Activated T-helper 1 cell treated with anti-CD3 and anti-CD28 coated beads, Interleukin-12 subunit alpha, Interleukin-12 subunit beta, Interleukin-2, Interleukin-4 antibody, amounts not matched to agents 30 ng/mL and 10 ng/mL and 1 ng/mL, durations not matched to agents 14 hours and 24 hours and 36 hours (primary cell): Measurements from ENCODE around the gene SLC7A14. TPM values are rescaled to one million over a fixed set of nuclear protein-coding genes. Genes with fewer than 3 reads are reported as not detected.
"Not testable (repeated sequence)": the region's sequence is repeated elsewhere in the genome, so short reads cannot be mapped to it uniquely, and the experiment has no call there.

Experiments used
- DNase-seq: peaks from one replicate; pipeline ENCODE4 v3.0.0; 2021; ENCODE audit warnings: low spot score
- H3K27ac Mint-ChIP-seq: one replicate; pipeline ENCODE4 v1.8.0; 2021; ENCODE audit warnings: mild to moderate bottlenecking, mixed read lengths
- H3K27me3 Mint-ChIP-seq: one replicate; pipeline ENCODE4 v1.8.0; 2022; ENCODE audit warnings: mild to moderate bottlenecking, moderate library complexity, mixed read lengths; ENCODE audit not compliant: insufficient read depth
- H3K36me3 Mint-ChIP-seq: one replicate; pipeline ENCODE4 v1.8.0; 2021; ENCODE audit warnings: low read depth, mixed read lengths
- H3K4me1 Mint-ChIP-seq: one replicate; pipeline ENCODE4 v1.8.0; 2021; ENCODE audit warnings: low read depth, mixed read lengths
- H3K4me3 Mint-ChIP-seq: one replicate; pipeline ENCODE4 v1.8.0; 2021; ENCODE audit warnings: mild to moderate bottlenecking, moderate library complexity, mixed read lengths
- H3K9me3 Mint-ChIP-seq: one replicate; pipeline ENCODE4 v1.8.0; 2021; ENCODE audit warnings: mixed read lengths
- intact Hi-C: fragments of 100-400 bp; cut with micrococcal nuclease; formaldehyde crosslinking; loops from one replicate; pipeline ENCODE4 v1.15.1; 2024
- total RNA-seq: library from RNA; stranded (reverse); gene quantifications from 2 replicates; pipeline ENCODE4 v1.2.3, GENCODE V29; 2022

Gene SLC7A14
- total RNA-seq, 1 donor from 2014 or later = not detected

- peaks cover 23% of the 10 kb centered on the region for H3K27me3 Mint-ChIP-seq
- no peak overlapping the region for H3K4me3 Mint-ChIP-seq
- no peak overlapping the region for H3K27ac Mint-ChIP-seq
- H3K36me3 Mint-ChIP-seq = no peaks in the 10 kb centered on the region
- DNase-seq = no peak
- no peaks in the 10 kb centered on the region for H3K4me1 Mint-ChIP-seq
- intact Hi-C loops = loop anchor here (5.0 kb wide), 2 partner anchors 162 to 1432 kb away; partner anchors contain the start of gene CLDN11
- peaks cover 4% of the 10 kb centered on the region for H3K9me3 Mint-ChIP-seq
Measured at GRCh38 chr3:170579646-170580045, 6.2 kb downstream of the SLC7A14 start.

- Mint-ChIP-seq H3K27me3 (peaks cover 19% of the 10 kb centered on the region), H3K9me3 (no peaks in the 10 kb centered on the region), H3K4me1 (peaks cover 14% of the 10 kb centered on the region), H3K4me3 (no peak overlapping the region), H3K36me3 (no peaks in the 10 kb centered on the region), H3K27ac (no peak overlapping the region)
- intact Hi-C loops = loop anchor here (1.0 to 5.0 kb wide), 3 partner anchors 8 to 676 kb away; partner anchors contain the start of gene SKIL
- no peak for DNase-seq
Measured at GRCh38 chr3:170572665-170573253, 13.1 kb downstream of the SLC7A14 start.

GRCh38 chr3:170567598-170567997, 18.3 kb downstream of the SLC7A14 start:
- H3K36me3 Mint-ChIP-seq, H3K27ac Mint-ChIP-seq, intact Hi-C loops, H3K4me3 Mint-ChIP-seq, DNase-seq, H3K9me3 Mint-ChIP-seq, H3K27me3 Mint-ChIP-seq: not testable (repeated sequence)
- peaks cover 19% of the 10 kb centered on the region for H3K4me1 Mint-ChIP-seq

- H3K4me1 Mint-ChIP-seq = peaks cover 15% of the 10 kb centered on the region
- H3K9me3 Mint-ChIP-seq = no peaks in the 10 kb centered on the region
- no peak for DNase-seq
- no peak overlapping the region for H3K27ac Mint-ChIP-seq
- H3K27me3 Mint-ChIP-seq = peaks cover 6% of the 10 kb centered on the region
- H3K4me3 Mint-ChIP-seq = no peak overlapping the region
- H3K36me3 Mint-ChIP-seq = no peaks in the 10 kb centered on the region
- intact Hi-C loops = no loop called here
Measured at GRCh38 chr3:170566413-170566812, 19.5 kb downstream of the SLC7A14 start.

- no peak overlapping the region for H3K27ac Mint-ChIP-seq
- intact Hi-C loops = no loop called here
- peaks cover 15% of the 10 kb centered on the region for H3K4me1 Mint-ChIP-seq
- H3K4me3 Mint-ChIP-seq = no peak overlapping the region
- no peak for DNase-seq
- no peaks in the 10 kb centered on the region for H3K9me3 Mint-ChIP-seq
- peaks cover 8% of the 10 kb centered on the region for H3K27me3 Mint-ChIP-seq
- H3K36me3 Mint-ChIP-seq = no peaks in the 10 kb centered on the region
Measured at GRCh38 chr3:170565495-170565894, 20.4 kb downstream of the SLC7A14 start.

GRCh38 chr3:170564664-170565063, 21.2 kb downstream of the SLC7A14 start:
- no peaks in the 10 kb centered on the region for H3K36me3 Mint-ChIP-seq
- no peak for DNase-seq
- intact Hi-C loops = loop anchor here (1.0 kb wide), 1 partner anchor 9 kb away; no protein-coding TSS in a partner anchor
- no peak overlapping the region for H3K4me3 Mint-ChIP-seq
- no peaks in the 10 kb centered on the region for H3K9me3 Mint-ChIP-seq
- H3K27me3 Mint-ChIP-seq = peaks cover 8% of the 10 kb centered on the region
- peaks cover 15% of the 10 kb centered on the region for H3K4me1 Mint-ChIP-seq
- no peak overlapping the region for H3K27ac Mint-ChIP-seq

GRCh38 chr3:170563712-170564423, 22.0 kb downstream of the SLC7A14 start:
- Mint-ChIP-seq H3K27ac (no peak overlapping the region), H3K9me3 (no peaks in the 10 kb centered on the region), H3K4me1 (peaks cover 15% of the 10 kb centered on the region), H3K27me3 (peaks cover 10% of the 10 kb centered on the region), H3K36me3 (no peaks in the 10 kb centered on the region), H3K4me3 (peak overlapping the region; percentile 38)
- intact Hi-C loops = loop anchor here (1.0 kb wide), 1 partner anchor 9 kb away; no protein-coding TSS in a partner anchor
- DNase-seq = no peak

GRCh38 chr3:170562080-170562479, 23.8 kb downstream of the SLC7A14 start:
- Mint-ChIP-seq H3K4me3 (no peak overlapping the region), H3K27me3 (peaks cover 20% of the 10 kb centered on the region), H3K9me3 (no peaks in the 10 kb centered on the region), H3K4me1 (peaks cover 15% of the 10 kb centered on the region), H3K27ac (no peak overlapping the region), H3K36me3 (no peaks in the 10 kb centered on the region)
- intact Hi-C loops = no loop called here
- no peak for DNase-seq

- Mint-ChIP-seq H3K27me3 (peaks cover 20% of the 10 kb centered on the region), H3K4me3 (no peak overlapping the region), H3K27ac (no peak overlapping the region), H3K4me1 (peaks cover 15% of the 10 kb centered on the region), H3K9me3 (no peaks in the 10 kb centered on the region), H3K36me3 (no peaks in the 10 kb centered on the region)
- intact Hi-C loops = no loop called here
- no peak for DNase-seq
Measured at GRCh38 chr3:170560717-170561382, 25.0 kb downstream of the SLC7A14 start.

GRCh38 chr3:170560296-170560695, 25.6 kb downstream of the SLC7A14 start:
- no peaks in the 10 kb centered on the region for H3K36me3 Mint-ChIP-seq
- no peak overlapping the region for H3K27ac Mint-ChIP-seq
- intact Hi-C loops = no loop called here
- peaks cover 20% of the 10 kb centered on the region for H3K27me3 Mint-ChIP-seq
- H3K4me3 Mint-ChIP-seq = no peak overlapping the region
- H3K4me1 Mint-ChIP-seq = peaks cover 15% of the 10 kb centered on the region
- no peaks in the 10 kb centered on the region for H3K9me3 Mint-ChIP-seq
- DNase-seq = no peak

- peaks cover 25% of the 10 kb centered on the region for H3K27me3 Mint-ChIP-seq
- H3K4me3 Mint-ChIP-seq = no peak overlapping the region
- DNase-seq = no peak
- no peak overlapping the region for H3K27ac Mint-ChIP-seq
- intact Hi-C loops = no loop called here
- H3K9me3 Mint-ChIP-seq = no peaks in the 10 kb centered on the region
- H3K4me1 Mint-ChIP-seq = no peaks in the 10 kb centered on the region
- no peaks in the 10 kb centered on the region for H3K36me3 Mint-ChIP-seq
Measured at GRCh38 chr3:170558427-170558826, 27.4 kb downstream of the SLC7A14 start.

- Mint-ChIP-seq H3K9me3 (no peaks in the 10 kb centered on the region), H3K4me1 (no peaks in the 10 kb centered on the region), H3K36me3 (no peaks in the 10 kb centered on the region), H3K27me3 (peaks cover 23% of the 10 kb centered on the region), H3K27ac (no peak overlapping the region), H3K4me3 (no peak overlapping the region)
- intact Hi-C loops = no loop called here
- no peak for DNase-seq
Measured at GRCh38 chr3:170555329-170555728, 30.5 kb downstream of the SLC7A14 start.
